ENCODE measurements around the gene PYGO2. TPM values are rescaled to one million over a fixed set of nuclear protein-coding genes. Genes with fewer than 3 reads are reported as not detected.

Gene PYGO2
- total RNA-seq, 2 experiments from 2014 or later: 21.2 to 21.8 TPM

DNA sequence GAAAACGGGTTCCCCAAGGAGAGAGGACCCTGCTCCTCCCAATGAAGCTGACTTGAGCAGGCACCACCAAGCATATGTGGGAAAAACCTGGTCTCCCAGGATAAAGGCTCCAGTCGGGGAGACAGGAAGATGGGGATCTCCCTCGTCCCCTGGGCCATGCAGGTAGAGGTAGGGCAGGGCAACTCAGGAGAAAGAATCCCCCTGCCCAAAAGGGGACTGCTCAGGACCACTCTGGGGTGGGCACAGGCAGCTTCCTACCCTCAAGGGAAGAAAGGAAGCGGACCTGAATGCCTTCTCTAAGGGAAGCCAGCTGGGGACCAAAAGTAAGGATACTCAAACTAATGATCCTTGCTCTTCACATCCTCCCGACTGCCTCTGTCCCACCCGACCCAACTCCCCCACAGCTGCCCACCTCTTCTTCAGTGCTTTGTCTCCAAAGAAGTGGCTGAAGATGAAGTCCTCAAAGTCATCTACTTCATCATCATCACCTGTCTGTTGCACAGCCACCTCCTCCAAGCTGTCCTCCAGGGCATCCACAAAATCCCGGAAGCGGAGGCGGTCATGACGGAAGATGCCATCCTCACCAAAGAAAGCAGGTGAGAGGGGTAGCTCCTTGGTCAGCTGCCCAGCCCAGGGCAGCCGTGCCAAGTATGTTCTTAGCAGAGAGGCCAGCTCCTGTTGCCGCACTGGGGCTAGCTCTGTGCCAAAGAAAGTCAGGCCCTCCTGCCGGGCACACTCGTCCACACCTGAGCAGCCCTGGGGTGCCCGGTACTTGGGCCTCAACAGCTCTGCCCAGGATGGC is 16.2 kb downstream of the PYGO2 start:
- DNase-seq: no peak
- ATAC-seq: no peak
- Mint-ChIP-seq H3K27me3 (no peaks in the 10 kb centered on the region), H3K4me3 (no peak overlapping the region), H3K27ac (no peak overlapping the region), H3K9me3 (no peaks in the 10 kb centered on the region), H3K36me3 (ENCODE audit: low read depth) (peaks cover under 1% of the 10 kb centered on the region), H3K4me1 (ENCODE audit: low read depth) (peaks cover 47% of the 10 kb centered on the region)
- ChIA-PET CTCF (interaction anchor here (0.7 to 1.9 kb wide), 8 partner anchors 11 to 386 kb away, joined by 3 to 9 read pairs (median 4); no protein-coding TSS in a partner anchor), POLR2A (interaction anchor here (1.1 to 2.5 kb wide), 5 partner anchors 8 to 339 kb away, joined by 4 to 10 read pairs (median 6); partner anchors contain the start of genes FLAD1, PMVK and PYGO2)
- intact Hi-C loops (cut with micrococcal nuclease): no loop called here
- TF ChIP-seq, protein P1, sequence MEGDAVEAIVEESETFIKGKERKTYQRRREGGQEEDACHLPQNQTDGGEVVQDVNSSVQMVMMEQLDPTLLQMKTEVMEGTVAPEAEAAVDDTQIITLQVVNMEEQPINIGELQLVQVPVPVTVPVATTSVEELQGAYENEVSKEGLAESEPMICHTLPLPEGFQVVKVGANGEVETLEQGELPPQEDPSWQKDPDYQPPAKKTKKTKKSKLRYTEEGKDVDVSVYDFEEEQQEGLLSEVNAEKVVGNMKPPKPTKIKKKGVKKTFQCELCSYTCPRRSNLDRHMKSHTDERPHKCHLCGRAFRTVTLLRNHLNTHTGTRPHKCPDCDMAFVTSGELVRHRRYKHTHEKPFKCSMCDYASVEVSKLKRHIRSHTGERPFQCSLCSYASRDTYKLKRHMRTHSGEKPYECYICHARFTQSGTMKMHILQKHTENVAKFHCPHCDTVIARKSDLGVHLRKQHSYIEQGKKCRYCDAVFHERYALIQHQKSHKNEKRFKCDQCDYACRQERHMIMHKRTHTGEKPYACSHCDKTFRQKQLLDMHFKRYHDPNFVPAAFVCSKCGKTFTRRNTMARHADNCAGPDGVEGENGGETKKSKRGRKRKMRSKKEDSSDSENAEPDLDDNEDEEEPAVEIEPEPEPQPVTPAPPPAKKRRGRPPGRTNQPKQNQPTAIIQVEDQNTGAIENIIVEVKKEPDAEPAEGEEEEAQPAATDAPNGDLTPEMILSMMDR (IDR thresholded peaks at IDR 0.05): no peak

GRCh38 chr1:154944401-154945159 is 17.0 kb downstream of the PYGO2 start:
- DNase-seq (no peak), ATAC-seq (no peak)
- TF ChIP-seq, protein P1 (IDR thresholded peaks at IDR 0.05): no peak
- H3K4me3 Mint-ChIP-seq: no peak overlapping the region
- no peaks in the 10 kb centered on the region for H3K36me3 Mint-ChIP-seq (ENCODE audit: low read depth)
- intact Hi-C loops (cut with micrococcal nuclease): no loop called here
- no peaks in the 10 kb centered on the region for H3K9me3 Mint-ChIP-seq
- CTCF ChIA-PET: interaction anchor here (0.7 to 1.9 kb wide), 27 partner anchors 10 to 400 kb away, joined by 3 to 12 read pairs (median 3); partner anchors contain the start of genes EFNA4 and SHC1
- no peaks in the 10 kb centered on the region for H3K27me3 Mint-ChIP-seq
- peak overlapping the region; percentile 92 for H3K27ac Mint-ChIP-seq
- peaks cover 51% of the 10 kb centered on the region for H3K4me1 Mint-ChIP-seq (ENCODE audit: low read depth)
- POLR2A ChIA-PET: interaction anchor here (0.5 to 2.5 kb wide), 6 partner anchors 9 to 339 kb away, joined by 3 to 10 read pairs (median 4); partner anchors contain the start of genes FLAD1, PMVK and PYGO2

- ATAC-seq (no peak), DNase-seq (peak; percentile 59)
- Mint-ChIP-seq H3K27me3 (no peaks in the 10 kb centered on the region), H3K4me3 (no peak overlapping the region), H3K4me1 (ENCODE audit: low read depth) (peaks cover 55% of the 10 kb centered on the region), H3K36me3 (ENCODE audit: low read depth) (no peaks in the 10 kb centered on the region), H3K27ac (peak overlapping the region; percentile 92), H3K9me3 (no peaks in the 10 kb centered on the region)
- intact Hi-C loops (cut with micrococcal nuclease): no loop called here
- ChIA-PET POLR2A (interaction anchor here (0.5 to 2.5 kb wide), 6 partner anchors 8 to 338 kb away, joined by 3 to 10 read pairs (median 4); partner anchors contain the start of genes FLAD1, PMVK and PYGO2), CTCF (interaction anchor here (0.7 to 1.9 kb wide), 27 partner anchors 9 to 399 kb away, joined by 3 to 12 read pairs (median 3); partner anchors contain the start of genes EFNA4 and SHC1)
- TF ChIP-seq, protein P1 (IDR thresholded peaks at IDR 0.05): peak; percentile 92
These were observed 17.8 kb downstream of the PYGO2 start for GRCh38 chr1:154943649-154944400.

DNA sequence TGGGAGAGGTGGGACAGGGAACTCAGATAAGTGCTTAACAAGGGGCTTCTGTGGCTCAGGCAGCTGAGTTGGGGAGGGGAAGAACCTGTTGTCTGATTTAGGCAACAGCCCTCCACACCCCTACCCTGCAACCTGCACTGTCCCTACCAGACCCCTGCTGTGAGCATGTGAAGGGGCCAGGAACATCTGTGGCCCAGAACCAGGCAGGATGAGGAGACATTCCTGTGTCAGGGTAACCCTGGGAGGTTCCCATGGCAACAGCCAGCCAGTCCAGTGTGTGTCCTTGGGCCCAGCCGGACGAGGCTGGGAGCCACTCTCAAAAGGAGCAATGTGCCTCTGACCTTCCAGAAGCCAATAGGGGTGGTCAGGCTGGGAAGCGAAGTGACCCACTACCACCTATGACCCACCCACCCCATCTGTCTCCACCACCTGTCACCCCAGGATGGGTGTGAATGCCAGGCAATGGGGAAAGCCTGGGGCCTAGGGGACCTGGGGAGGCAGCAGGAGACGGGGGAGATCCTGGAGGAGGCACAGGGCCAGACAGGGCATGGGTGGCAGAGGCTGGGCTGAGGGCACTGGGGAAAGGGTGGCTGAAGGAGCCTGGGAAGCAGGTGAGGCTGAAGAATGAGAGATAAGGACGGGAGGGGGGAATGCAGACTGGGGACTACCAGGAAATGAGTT is 20.1 kb downstream of the PYGO2 start:
- Mint-ChIP-seq H3K27me3 (no peaks in the 10 kb centered on the region), H3K4me1 (ENCODE audit: low read depth) (peaks cover 61% of the 10 kb centered on the region), H3K9me3 (no peaks in the 10 kb centered on the region), H3K4me3 (no peak overlapping the region), H3K27ac (peak overlapping the region; percentile 92), H3K36me3 (ENCODE audit: low read depth) (peaks cover under 1% of the 10 kb centered on the region)
- ChIA-PET POLR2A (interaction anchor here (0.7 to 1.0 kb wide), 2 partner anchors 9 to 43 kb away, joined by 3 read pairs; no protein-coding TSS in a partner anchor), CTCF (interaction anchor here (1.1 to 5.8 kb wide), 7 partner anchors 9 to 181 kb away, joined by 3 to 49 read pairs (median 5); partner anchors contain the start of genes PBXIP1 and PYGO2)
- ATAC-seq: no peak
- intact Hi-C loops (cut with micrococcal nuclease): no loop called here
- TF ChIP-seq, protein P1 (IDR thresholded peaks at IDR 0.05): no peak
- DNase-seq: peak; percentile 45
